OCI-LY7 (cell line): ENCODE results near the gene TOLLIP. TPM values are rescaled to one million over a fixed set of nuclear protein-coding genes. Genes with fewer than 3 reads are reported as not detected.

Source experiments
- BruUV-seq: library from RNA; stranded (reverse); fragments of 400-500 nt; replicated peaks from 2 replicates; lab custom pipeline; 2021; lab: Mats Ljungman, UMichigan
- CTCF ChIA-PET: fragments of 300-600 bp; sonication (Branson Sonifier 250); formaldehyde crosslinking; loops from one replicate; lab custom pipeline; 2022; ENCODE audit warnings: antibody characterized with exemption; ENCODE audit not compliant: unreplicated experiment; lab: Charles Lee
- POLR2A ChIA-PET: fragments of 300-600 bp; sonication (Branson Sonifier 250); formaldehyde crosslinking; loops from one replicate; lab custom pipeline; 2022; ENCODE audit warnings: antibody characterized with exemption; lab: Charles Lee
- DNase-seq: peaks from one replicate; pipeline ENCODE4 v3.0.0-alpha.2; 2015; ENCODE audit warnings: low spot score
- H2AFZ ChIP-seq: fragments of 200-600 bp; sonication (generic), shearing (Covaris generic); 2 replicates; pipeline ENCODE4 v1.6.1; 2014; ENCODE audit warnings: mild to moderate bottlenecking, antibody characterized with exemption, low read length, moderate library complexity
- H3K27ac ChIP-seq: fragments of 200-600 bp; sonication (generic); 2 replicates; pipeline ENCODE4 v1.5.1; 2014; ENCODE audit warnings: mixed run types, low read depth, mild to moderate bottlenecking, moderate library complexity, low read length, inconsistent platforms; ENCODE audit not compliant: poor library complexity, severe bottlenecking
- H3K36me3 ChIP-seq: fragments of 200-600 bp; sonication (generic); 2 replicates; pipeline ENCODE4 v1.6.1; 2014; ENCODE audit warnings: mild to moderate bottlenecking, antibody characterized with exemption, low read length, moderate library complexity, mixed read lengths; ENCODE audit not compliant: insufficient read depth
- H3K4me1 ChIP-seq: fragments of 200-600 bp; sonication (generic); 2 replicates; pipeline ENCODE4 v1.5.1; 2014; ENCODE audit warnings: mild to moderate bottlenecking, low read length; ENCODE audit not compliant: insufficient read depth, poor library complexity, severe bottlenecking
- H3K4me2 ChIP-seq: fragments of 200-600 bp; sonication (generic); 2 replicates; pipeline ENCODE4 v1.6.1; 2014; ENCODE audit warnings: mild to moderate bottlenecking, low read length
- H3K4me3 ChIP-seq: fragments of 200-600 bp; sonication (generic); 2 replicates; pipeline ENCODE4 v1.5.1; 2014; ENCODE audit warnings: mild to moderate bottlenecking, low read depth, low read length; ENCODE audit not compliant: poor library complexity, severe bottlenecking
- H3K79me2 ChIP-seq: fragments of 200-600 bp; sonication (generic); 2 replicates; pipeline ENCODE4 v1.6.1; 2016; ENCODE audit warnings: low read depth, mild to moderate bottlenecking, low read length, moderate library complexity, mixed read lengths; ENCODE audit not compliant: insufficient read depth
- H3K9me2 ChIP-seq: fragments of 200-600 bp; sonication (generic); 2 replicates; pipeline ENCODE4 v1.6.1; 2016; ENCODE audit warnings: mild to moderate bottlenecking, low read length, mixed read lengths; ENCODE audit not compliant: insufficient read depth
- H3K9me3 ChIP-seq: fragments of 200-600 bp; sonication (generic); 2 replicates; pipeline ENCODE4 v1.6.1; 2014; ENCODE audit warnings: mild to moderate bottlenecking, mixed run types, low read length, mixed read lengths
- H4K20me1 ChIP-seq: fragments of 200-600 bp; sonication (generic); 2 replicates; pipeline ENCODE4 v1.6.1; 2014; ENCODE audit warnings: mild to moderate bottlenecking, antibody characterized with exemption, low read length, moderate library complexity, mixed read lengths; ENCODE audit not compliant: insufficient read depth
- CTCF ChIP-seq: fragments of 200-600 bp; sonication (generic); conservative IDR thresholded peaks from 2 replicates; pipeline ENCODE4 v1.5.1; 2014; ENCODE audit warnings: mild to moderate bottlenecking, antibody characterized with exemption, low read length, moderate library complexity, mixed read lengths
- EZH2phosphoT487 ChIP-seq: fragments of 200-600 bp; sonication (generic); IDR thresholded peaks from 2 replicates; pipeline ENCODE4 v1.6.1; 2018; ENCODE audit warnings: low read depth, borderline replicate concordance, mild to moderate bottlenecking, mixed run types, antibody characterized with exemption, low read length, moderate library complexity, mixed read lengths
- intact Hi-C: fragments of 100-400 bp; cut with micrococcal nuclease; formaldehyde crosslinking; loops from one replicate; pipeline ENCODE4 v1.10.0; 2022; ENCODE audit not compliant: unreplicated experiment
- total RNA-seq, 2 experiments: library from RNA; depleted of rRNA in 1 of 2; stranded (reverse); fragments of >200 nt in 1 of 2; shearing (Covaris generic) in 1 of 2; gene quantifications; 2 replicates each; pipeline ENCODE4 v1.2.3, GENCODE V29; 2014 to 2022

Gene TOLLIP
- total RNA-seq, 2 experiments from 2014 or later = 15.9 to 37.1 TPM

GRCh38 chr11:1356478-1356960, 47.1 kb upstream of the TOLLIP start:
- ChIA-PET POLR2A (no interaction called here), CTCF (no interaction called here)
- H3K27ac ChIP-seq = no peak overlapping the region
- no peak for TF ChIP-seq EZH2phosphoT487
- no peaks in the 10 kb centered on the region for H3K4me1 ChIP-seq
- no peaks in the 10 kb centered on the region for H4K20me1 ChIP-seq
- DNase-seq = no peak
- H3K9me2 ChIP-seq = no peaks in the 10 kb centered on the region
- no peak overlapping the region for H3K4me3 ChIP-seq
- H3K36me3 ChIP-seq = no peaks in the 10 kb centered on the region
- no TSS peak for BruUV-seq
- H3K9me3 ChIP-seq = no peaks in the 10 kb centered on the region
- H2AFZ ChIP-seq = no peak overlapping the region
- no peak overlapping the region for H3K4me2 ChIP-seq
- intact Hi-C loops = no loop called here
- H3K79me2 ChIP-seq = no peaks in the 10 kb centered on the region

- H2AFZ ChIP-seq = no peak overlapping the region
- H3K79me2 ChIP-seq = no peaks in the 10 kb centered on the region
- H3K4me3 ChIP-seq = no peak overlapping the region
- no peaks in the 10 kb centered on the region for H3K4me1 ChIP-seq
- no peak for DNase-seq
- H3K27ac ChIP-seq = no peak overlapping the region
- intact Hi-C loops = no loop called here
- ChIA-PET POLR2A (interaction anchor here (0.6 kb wide), 1 partner anchor 183 kb away, joined by 3 read pairs; no protein-coding TSS in a partner anchor), CTCF (no interaction called here)
- H3K36me3 ChIP-seq = no peaks in the 10 kb centered on the region
- H4K20me1 ChIP-seq = no peaks in the 10 kb centered on the region
- H3K9me2 ChIP-seq = no peaks in the 10 kb centered on the region
- no peak for TF ChIP-seq EZH2phosphoT487
- TF ChIP-seq CTCF = no peak
- BruUV-seq = no TSS peak
- H3K9me3 ChIP-seq = no peaks in the 10 kb centered on the region
- no peak overlapping the region for H3K4me2 ChIP-seq
Measured at GRCh38 chr11:1356007-1356435, 46.6 kb upstream of the TOLLIP start.

- no peak overlapping the region for H3K4me2 ChIP-seq
- intact Hi-C loops = no loop called here
- POLR2A ChIA-PET = no interaction called here
- H2AFZ ChIP-seq = no peak overlapping the region
- no peaks in the 10 kb centered on the region for H3K4me1 ChIP-seq
- TF ChIP-seq CTCF = no peak
- no peak for TF ChIP-seq EZH2phosphoT487
- no peaks in the 10 kb centered on the region for H3K36me3 ChIP-seq
- no peaks in the 10 kb centered on the region for H4K20me1 ChIP-seq
- DNase-seq = no peak
- no peaks in the 10 kb centered on the region for H3K9me3 ChIP-seq
- no TSS peak for BruUV-seq
- no peak overlapping the region for H3K27ac ChIP-seq
- H3K9me2 ChIP-seq = no peaks in the 10 kb centered on the region
- CTCF ChIA-PET = no interaction called here
- H3K4me3 ChIP-seq = no peak overlapping the region
- H3K79me2 ChIP-seq = no peaks in the 10 kb centered on the region
Measured at GRCh38 chr11:1354125-1354938, 44.9 kb upstream of the TOLLIP start.
